ENCODE results near the gene SH2D1B.

- no peak for TF ChIP-seq POLR2A (IDR thresholded peaks at IDR 0.05)
- no peak for TF ChIP-seq CTCF (IDR thresholded peaks at IDR 0.05)
Measured at GRCh38 chr1:162458236-162458635, 46.3 kb upstream of the SH2D1B start.
